Loucy (cell line): ENCODE data around the gene LYRM2.

Experiments used
- H2AFZ ChIP-seq: fragments of 200-600 bp; sonication (generic); 2 replicates; pipeline ENCODE4 v1.6.0; 2016; ENCODE audit warnings: antibody characterized with exemption, mild to moderate bottlenecking, low read length, moderate library complexity
- H3F3A ChIP-seq: fragments of 200-600 bp; 2 replicates; pipeline ENCODE4 v1.6.0; 2016; ENCODE audit warnings: antibody characterized with exemption, low read depth, mild to moderate bottlenecking
- H3K27me3 ChIP-seq: fragments of 200-600 bp; sonication (generic); 2 replicates; pipeline ENCODE4 v1.6.1; 2014; ENCODE audit warnings: low read length, mild to moderate bottlenecking; ENCODE audit not compliant: insufficient read depth, poor library complexity, severe bottlenecking
- H3K36me3 ChIP-seq: fragments of 200-600 bp; sonication (generic); 2 replicates; pipeline ENCODE4 v1.6.1; 2016; ENCODE audit warnings: low read length; ENCODE audit not compliant: insufficient read depth
- H3K4me1 ChIP-seq: fragments of 200-600 bp; sonication (generic); 2 replicates; pipeline ENCODE4 v1.5.1; 2014; ENCODE audit warnings: low read length, mild to moderate bottlenecking; ENCODE audit not compliant: insufficient read depth, poor library complexity, severe bottlenecking
- H3K4me2 ChIP-seq: fragments of 200-600 bp; sonication (generic); 2 replicates; pipeline ENCODE4 v1.6.0; 2014; ENCODE audit warnings: antibody characterized with exemption, low read length, low read depth, mild to moderate bottlenecking; ENCODE audit not compliant: poor library complexity, severe bottlenecking
- H3K4me3 ChIP-seq: fragments of 200-600 bp; sonication (generic); 2 replicates; pipeline ENCODE4 v1.5.1; 2014; ENCODE audit warnings: low read length, mild to moderate bottlenecking, mixed read lengths; ENCODE audit not compliant: poor library complexity, severe bottlenecking
- H3K79me2 ChIP-seq: fragments of 200-600 bp; sonication (generic); 2 replicates; pipeline ENCODE4 v1.6.1; 2014; ENCODE audit warnings: low read length; ENCODE audit not compliant: insufficient read depth
- H3K9ac ChIP-seq: fragments of 200-600 bp; sonication (generic); 2 replicates; pipeline ENCODE4 v1.6.0; 2014; ENCODE audit warnings: mild to moderate bottlenecking, low read depth, low read length, moderate library complexity; ENCODE audit not compliant: poor library complexity, severe bottlenecking
- H3K9me2 ChIP-seq: fragments of 200-600 bp; sonication (generic); replicated peaks from 2 replicates; pipeline ENCODE4 v1.6.1; 2016; ENCODE audit warnings: low read depth, low read length, mixed read lengths
- H3K9me3 ChIP-seq: fragments of 200-600 bp; sonication (generic); 2 replicates; pipeline ENCODE4 v1.6.1; 2014; ENCODE audit warnings: mild to moderate bottlenecking, antibody characterized with exemption, low read length, low read depth; ENCODE audit not compliant: insufficient read depth
- H4K20me1 ChIP-seq: fragments of 200-600 bp; sonication (generic); 2 replicates; pipeline ENCODE4 v1.6.0; 2014; ENCODE audit warnings: antibody characterized with exemption, low read length, mild to moderate bottlenecking; ENCODE audit not compliant: insufficient read depth, poor library complexity, severe bottlenecking
- EZH2phosphoT487 ChIP-seq: fragments of 200-600 bp; IDR thresholded peaks from 2 replicates; pipeline ENCODE4 v1.6.1; 2018; ENCODE audit warnings: antibody characterized with exemption, mild to moderate bottlenecking, moderate library complexity, borderline replicate concordance
- TF ChIP-seq, protein P1 (sequence below): fragments of 200-600 bp; sonication (generic); conservative IDR thresholded peaks from 2 replicates; pipeline ENCODE4 v1.5.1; 2014; ENCODE audit warnings: mild to moderate bottlenecking, antibody characterized with exemption, low read length

The LYRM2 gene

DNA sequence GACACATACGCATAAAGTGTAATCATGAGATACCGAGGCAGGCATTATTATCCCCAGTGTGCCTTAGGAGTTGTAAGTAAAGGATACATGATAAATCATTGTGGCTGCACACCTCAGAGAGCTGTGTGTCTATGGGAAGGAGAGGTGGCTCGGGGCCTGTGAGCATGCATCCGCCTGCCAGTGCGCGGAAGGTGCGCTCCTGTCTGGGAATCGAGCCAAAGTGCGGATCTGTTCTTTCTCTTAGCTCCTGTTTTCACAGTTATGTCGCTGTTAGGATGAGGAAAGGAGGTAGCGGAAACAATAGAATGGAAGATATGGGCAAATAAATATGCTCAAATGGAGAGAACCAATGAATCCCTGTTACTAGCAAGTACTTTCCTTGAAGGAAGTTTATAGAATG is 107.6 kb downstream of the LYRM2 start:
- Histone ChIP-seq H4K20me1 (no peaks in the 10 kb centered on the region), H3K4me3 (no peak overlapping the region), H3K36me3 (no peaks in the 10 kb centered on the region), H3K9me2 (no peaks in the 10 kb centered on the region), H3K4me1 (no peaks in the 10 kb centered on the region), H3K4me2 (no peak overlapping the region), H3K9ac (no peak overlapping the region), H3F3A (no peaks in the 10 kb centered on the region), H3K79me2 (no peaks in the 10 kb centered on the region), H3K27me3 (no peaks in the 10 kb centered on the region), H3K9me3 (no peaks in the 10 kb centered on the region), H2AFZ (no peak overlapping the region)
- TF ChIP-seq, protein P1, sequence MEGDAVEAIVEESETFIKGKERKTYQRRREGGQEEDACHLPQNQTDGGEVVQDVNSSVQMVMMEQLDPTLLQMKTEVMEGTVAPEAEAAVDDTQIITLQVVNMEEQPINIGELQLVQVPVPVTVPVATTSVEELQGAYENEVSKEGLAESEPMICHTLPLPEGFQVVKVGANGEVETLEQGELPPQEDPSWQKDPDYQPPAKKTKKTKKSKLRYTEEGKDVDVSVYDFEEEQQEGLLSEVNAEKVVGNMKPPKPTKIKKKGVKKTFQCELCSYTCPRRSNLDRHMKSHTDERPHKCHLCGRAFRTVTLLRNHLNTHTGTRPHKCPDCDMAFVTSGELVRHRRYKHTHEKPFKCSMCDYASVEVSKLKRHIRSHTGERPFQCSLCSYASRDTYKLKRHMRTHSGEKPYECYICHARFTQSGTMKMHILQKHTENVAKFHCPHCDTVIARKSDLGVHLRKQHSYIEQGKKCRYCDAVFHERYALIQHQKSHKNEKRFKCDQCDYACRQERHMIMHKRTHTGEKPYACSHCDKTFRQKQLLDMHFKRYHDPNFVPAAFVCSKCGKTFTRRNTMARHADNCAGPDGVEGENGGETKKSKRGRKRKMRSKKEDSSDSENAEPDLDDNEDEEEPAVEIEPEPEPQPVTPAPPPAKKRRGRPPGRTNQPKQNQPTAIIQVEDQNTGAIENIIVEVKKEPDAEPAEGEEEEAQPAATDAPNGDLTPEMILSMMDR = no peak

DNA sequence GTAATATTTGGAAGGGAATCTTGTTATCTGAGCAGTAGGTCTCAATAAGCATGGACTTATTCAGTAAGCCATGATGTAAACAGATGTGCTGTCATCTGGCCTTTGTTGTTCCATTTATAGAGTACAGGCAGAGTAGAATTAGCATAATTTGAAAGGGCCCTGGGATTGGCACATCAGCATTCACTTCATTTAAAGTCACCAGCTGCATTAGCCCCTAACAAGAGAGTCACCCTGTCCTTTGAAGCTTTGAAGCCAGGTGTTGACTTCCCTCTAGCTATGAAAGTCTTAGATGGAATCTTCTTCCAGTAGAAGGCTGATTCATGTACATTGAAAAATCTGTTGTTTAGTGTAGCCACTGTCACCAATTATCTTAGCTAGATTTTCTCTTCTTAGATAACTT is 109.7 kb downstream of the LYRM2 start:
- H3K9ac ChIP-seq = no peak overlapping the region
- no peaks in the 10 kb centered on the region for H3K36me3 ChIP-seq
- TF ChIP-seq, protein P1 = no peak
- TF ChIP-seq EZH2phosphoT487 = no peak
- no peaks in the 10 kb centered on the region for H3F3A ChIP-seq
- H3K4me1 ChIP-seq = no peaks in the 10 kb centered on the region
- no peak overlapping the region for H3K4me2 ChIP-seq
- H3K4me3 ChIP-seq = no peak overlapping the region
- H2AFZ ChIP-seq = no peak overlapping the region
- no peaks in the 10 kb centered on the region for H3K9me2 ChIP-seq
- H3K27me3 ChIP-seq = no peaks in the 10 kb centered on the region
- H3K79me2 ChIP-seq = no peaks in the 10 kb centered on the region
- H3K9me3 ChIP-seq = no peaks in the 10 kb centered on the region
- H4K20me1 ChIP-seq = no peaks in the 10 kb centered on the region

DNA sequence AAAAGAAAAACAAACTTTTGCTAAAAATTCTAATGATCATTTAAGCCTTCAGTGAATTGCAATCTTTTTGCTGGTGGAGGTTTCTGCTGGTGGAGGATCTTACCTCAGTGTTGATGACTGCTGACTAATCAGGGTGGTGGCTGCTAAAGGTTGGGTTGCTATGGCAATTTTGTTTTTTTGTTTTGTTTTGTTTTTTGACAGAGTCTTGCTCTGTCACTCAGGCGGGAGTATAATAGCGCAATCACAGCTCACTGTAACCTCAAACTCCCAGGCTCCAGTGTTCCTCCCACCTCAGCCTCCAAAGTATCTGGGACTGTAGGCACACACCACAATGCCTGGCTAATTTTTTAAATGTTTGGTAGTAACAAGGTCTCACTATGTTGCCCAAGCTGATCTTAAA is 110.9 kb downstream of the LYRM2 start:
- Histone ChIP-seq H3K36me3 (no peaks in the 10 kb centered on the region), H3F3A (no peaks in the 10 kb centered on the region), H2AFZ (no peak overlapping the region), H3K9ac (no peak overlapping the region), H3K9me2 (no peaks in the 10 kb centered on the region), H3K4me3 (no peak overlapping the region), H3K4me2 (no peak overlapping the region), H3K79me2 (no peaks in the 10 kb centered on the region), H4K20me1 (no peaks in the 10 kb centered on the region), H3K27me3 (no peaks in the 10 kb centered on the region), H3K9me3 (no peaks in the 10 kb centered on the region), H3K4me1 (no peaks in the 10 kb centered on the region)
- TF ChIP-seq, protein P1 = no peak
- no peak for TF ChIP-seq EZH2phosphoT487

DNA sequence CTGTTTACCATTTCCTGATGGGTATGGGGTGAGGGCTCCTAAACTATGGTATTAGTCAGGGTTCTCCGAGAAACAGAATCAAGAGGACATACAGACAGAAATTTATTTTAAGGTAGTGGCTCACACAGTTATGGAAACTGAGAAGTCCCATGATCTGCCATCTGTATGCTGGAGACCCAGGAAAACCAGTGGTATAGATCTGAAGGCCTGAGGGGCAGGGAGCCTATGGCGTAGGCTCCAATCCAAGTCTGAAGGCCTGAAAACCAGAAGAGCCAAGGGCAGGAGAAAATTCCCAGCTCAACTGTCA is 112.0 kb downstream of the LYRM2 start:
- H3K27me3 ChIP-seq = no peaks in the 10 kb centered on the region
- no peak overlapping the region for H2AFZ ChIP-seq
- no peaks in the 10 kb centered on the region for H3K36me3 ChIP-seq
- no peaks in the 10 kb centered on the region for H3K9me2 ChIP-seq
- no peaks in the 10 kb centered on the region for H4K20me1 ChIP-seq
- H3K9ac ChIP-seq = no peak overlapping the region
- H3K4me3 ChIP-seq = no peak overlapping the region
- H3K4me2 ChIP-seq = no peak overlapping the region
- H3K9me3 ChIP-seq = no peaks in the 10 kb centered on the region
- no peaks in the 10 kb centered on the region for H3K4me1 ChIP-seq
- no peaks in the 10 kb centered on the region for H3F3A ChIP-seq
- no peaks in the 10 kb centered on the region for H3K79me2 ChIP-seq
- TF ChIP-seq, protein P1 = no peak
- no peak for TF ChIP-seq EZH2phosphoT487
